Embryonic facial prominence (tissue), 1 donor: ENCODE data around the gene MAST2.
"Not testable (repeated sequence)": the region's sequence is repeated elsewhere in the genome, so short reads cannot be mapped to it uniquely, and the experiment has no call there.

Experiments
- DNase-seq: peaks from one replicate; pipeline ENCODE4 v3.0.0-alpha.2; 2016; ENCODE audit errors: extremely low spot score

MAST2 gene

DNA sequence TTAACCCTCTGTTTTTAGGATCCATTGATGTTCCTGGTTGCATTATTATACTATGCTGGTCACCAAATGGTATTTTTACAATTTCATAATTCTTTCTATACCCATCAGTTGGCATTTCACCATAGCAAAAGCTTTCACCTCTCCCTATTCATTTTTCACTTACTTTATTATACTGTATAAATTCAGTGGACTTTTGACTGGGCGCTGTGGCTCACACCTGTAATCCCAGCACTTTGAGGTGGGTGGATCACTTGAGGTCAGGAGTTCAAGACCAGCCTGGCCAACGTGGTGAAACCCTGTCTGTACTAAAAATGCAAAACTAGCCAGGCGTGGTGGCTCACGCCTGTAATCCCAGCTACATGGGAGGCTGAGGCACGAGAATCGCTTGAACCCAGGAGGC, 128.8 kb downstream of the MAST2 start:
- not testable (repeated sequence) for DNase-seq

DNA sequence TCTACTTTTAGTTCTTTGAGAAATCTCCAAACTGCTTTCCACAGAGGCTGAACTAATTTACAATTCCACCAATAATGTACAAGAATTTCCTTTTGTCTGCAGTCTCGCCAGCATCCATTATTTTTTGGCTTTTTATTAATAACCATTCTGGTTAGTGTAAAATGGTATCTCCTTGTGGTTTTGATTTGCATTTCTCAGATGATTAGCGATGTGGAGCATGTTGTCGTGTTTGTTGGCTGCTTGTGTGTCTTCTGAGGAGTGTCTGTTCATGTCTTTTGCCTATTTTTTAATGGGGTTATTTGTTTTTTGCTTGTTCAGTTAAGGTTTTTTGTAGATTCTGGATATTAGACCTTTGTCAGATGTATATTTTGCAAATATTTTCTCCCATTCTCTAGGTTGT, 131.5 kb downstream of the MAST2 start:
- DNase-seq = no peak

DNA sequence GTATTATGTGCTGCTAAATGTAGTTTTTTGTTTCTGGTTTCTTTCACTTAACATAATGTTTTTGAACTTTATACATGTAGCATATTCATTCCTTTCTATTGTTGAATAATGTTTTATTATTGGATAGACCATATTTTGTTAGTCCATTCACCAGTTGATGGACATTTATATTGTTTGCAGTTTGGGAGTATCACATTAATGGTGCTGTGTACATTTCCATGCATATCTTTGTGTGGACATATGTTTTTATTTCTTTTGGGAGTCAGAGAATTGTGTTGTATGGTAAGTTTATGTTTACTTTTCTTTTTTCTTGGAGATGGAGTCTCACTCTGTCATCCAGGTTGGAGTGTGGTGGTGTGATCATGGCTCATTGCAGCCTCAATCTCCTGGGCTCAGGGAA, 134.6 kb downstream of the MAST2 start:
- no peak for DNase-seq

DNA sequence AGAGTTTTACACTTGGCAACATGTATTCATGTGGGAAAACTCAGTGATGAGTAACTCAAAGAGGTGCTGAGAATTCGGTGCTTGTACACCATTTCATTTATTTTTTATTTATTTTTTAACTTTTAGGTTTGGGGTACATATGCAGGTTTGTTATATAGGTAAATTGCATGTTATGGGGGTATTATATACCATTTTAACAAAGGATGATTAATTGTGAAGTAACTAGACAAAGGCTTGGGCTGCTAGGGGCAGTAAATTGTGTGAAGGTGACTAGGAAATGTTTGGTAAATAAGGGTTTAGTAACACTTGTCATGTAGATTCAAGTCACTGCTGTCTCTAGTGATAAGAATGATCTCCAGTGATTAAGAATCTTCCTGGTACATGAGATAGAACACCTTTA, 139.0 kb downstream of the MAST2 start:
- DNase-seq = no peak

DNA sequence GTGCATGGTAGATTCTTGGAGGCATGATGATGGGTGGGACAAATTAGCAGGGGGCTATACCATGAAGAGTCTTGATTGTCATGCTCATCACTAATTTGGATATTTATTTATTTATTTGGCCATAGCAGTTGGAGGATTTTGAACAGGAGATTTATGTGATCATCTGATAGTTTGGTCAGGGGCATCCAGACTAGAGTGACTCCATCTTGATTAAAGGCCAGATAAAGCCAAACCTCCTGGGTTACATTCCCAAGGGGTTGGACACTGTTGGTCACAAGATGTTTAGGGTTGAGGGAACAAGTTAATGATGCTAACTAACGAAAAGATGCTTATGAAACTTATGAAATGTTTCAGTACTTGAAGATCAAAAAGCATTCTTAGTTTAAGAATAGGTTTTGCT, 139.8 kb downstream of the MAST2 start:
- DNase-seq = no peak

DNA sequence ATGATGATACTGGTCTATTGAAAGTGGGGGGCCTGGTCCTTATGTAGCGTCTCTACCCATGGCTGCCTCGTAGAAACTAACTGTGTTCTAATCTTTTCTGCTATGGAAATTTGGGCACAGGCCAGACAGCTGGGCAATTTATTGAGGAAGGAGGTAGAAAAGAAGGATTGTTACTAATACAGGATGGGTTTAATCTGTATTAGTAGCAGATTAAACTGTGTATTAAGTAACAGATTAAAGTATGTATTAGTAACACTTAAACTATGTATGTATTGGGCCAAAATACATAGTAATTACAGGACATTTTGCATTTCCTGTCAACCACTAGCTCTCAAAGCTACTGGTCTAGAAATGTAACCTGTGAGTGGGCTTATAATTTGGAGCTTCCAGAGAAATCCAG, 142.0 kb downstream of the MAST2 start:
- DNase-seq = no peak

DNA sequence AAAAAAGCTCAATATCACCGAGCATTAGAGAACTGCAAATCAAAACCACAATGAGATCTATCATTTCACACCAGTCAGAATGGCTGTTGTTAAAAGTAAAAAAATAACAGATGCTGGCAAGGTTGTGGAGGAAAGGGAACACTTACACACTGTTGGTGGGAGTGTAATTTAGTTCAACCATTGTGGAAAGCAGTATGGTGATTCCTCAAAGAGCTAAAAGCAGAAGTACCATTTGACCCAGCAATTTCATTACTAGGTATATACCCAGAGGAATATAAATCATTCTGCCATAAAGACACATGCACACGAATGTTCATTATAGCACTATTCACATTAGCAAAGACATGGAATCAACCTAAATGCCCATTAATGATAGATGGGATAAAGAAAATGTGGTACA, 146.1 kb downstream of the MAST2 start:
- DNase-seq = not testable (repeated sequence)

DNA sequence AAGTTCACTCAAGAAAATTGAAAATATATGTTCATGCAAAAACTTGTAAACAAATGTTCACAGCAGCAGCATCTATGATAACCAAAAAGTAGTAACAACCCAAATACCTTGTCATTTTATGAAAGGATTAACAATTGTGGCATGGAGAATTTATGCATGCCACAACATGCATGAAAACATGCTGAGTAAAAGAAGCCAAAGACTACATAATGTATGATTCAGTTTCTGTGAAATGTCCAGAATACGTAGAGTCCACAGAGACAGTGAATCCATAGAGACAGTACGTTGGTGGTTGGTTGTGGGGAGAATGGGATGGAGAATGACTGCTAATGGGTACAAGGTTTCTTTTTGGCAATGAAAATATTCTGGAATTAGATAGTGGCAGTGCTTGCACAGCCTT, 148.7 kb downstream of the MAST2 start:
- no peak for DNase-seq

DNA sequence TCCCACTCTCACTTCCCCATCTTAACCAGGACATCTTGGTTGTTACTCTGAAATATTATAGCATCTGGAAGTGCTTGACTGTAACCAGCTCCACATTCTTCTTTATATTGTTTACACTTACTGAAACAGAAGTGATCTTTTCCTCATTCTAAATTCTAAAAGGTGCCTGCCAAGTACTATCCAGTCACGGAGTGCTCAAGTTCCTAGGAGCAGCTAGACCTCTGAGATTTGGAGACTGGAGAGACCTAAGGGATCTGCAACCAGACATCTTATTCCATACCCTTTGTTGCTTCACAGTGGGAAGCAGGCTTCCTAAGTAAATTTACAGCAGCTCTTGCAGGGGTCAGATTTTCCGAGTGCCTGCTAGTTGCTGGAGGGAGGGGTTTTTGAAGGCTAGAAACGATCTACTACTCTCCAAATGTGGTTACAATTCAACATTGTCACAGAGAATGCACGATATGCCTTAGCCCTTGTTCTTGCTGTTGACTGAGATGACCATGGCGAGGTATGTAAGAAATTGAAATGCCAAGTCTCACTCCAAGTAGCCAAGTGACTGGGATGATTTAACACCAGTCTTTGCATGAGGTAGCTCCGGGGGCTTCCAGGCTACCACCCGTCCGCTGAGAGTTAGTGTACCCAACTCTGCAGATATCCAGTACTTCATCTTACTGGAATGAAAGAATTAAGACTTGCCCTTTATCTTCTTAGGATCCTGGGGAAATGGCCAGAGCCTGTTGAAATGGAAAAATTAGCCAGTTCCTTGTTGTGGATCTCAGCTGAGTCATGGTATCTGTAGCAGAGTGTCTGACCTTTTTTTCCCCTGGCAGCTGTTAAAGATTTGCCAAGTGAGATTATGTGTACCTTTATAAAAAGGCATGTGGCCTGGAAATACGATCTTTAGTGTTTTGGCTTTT, 150.8 kb downstream of the MAST2 start:
- DNase-seq = no peak

DNA sequence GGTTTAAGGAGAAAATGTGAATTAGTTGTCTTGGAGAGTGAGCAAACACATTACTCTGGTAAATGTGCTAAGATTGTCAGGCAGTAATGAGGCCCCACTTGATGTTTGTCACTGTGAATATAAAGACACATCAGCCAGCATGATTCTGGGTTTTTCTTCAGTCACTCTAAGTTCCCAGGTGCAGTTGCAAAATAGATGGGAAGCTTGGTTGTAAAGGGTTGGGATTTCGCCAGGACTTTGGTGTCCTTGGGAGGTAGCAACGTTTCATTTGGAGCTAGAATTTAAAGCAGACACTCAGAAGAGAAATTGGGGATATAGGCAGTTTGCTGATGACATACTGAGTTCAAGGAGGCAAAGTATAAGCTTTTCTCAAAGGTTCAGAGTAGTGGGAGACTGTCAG, 154.3 kb downstream of the MAST2 start:
- DNase-seq = no peak

DNA sequence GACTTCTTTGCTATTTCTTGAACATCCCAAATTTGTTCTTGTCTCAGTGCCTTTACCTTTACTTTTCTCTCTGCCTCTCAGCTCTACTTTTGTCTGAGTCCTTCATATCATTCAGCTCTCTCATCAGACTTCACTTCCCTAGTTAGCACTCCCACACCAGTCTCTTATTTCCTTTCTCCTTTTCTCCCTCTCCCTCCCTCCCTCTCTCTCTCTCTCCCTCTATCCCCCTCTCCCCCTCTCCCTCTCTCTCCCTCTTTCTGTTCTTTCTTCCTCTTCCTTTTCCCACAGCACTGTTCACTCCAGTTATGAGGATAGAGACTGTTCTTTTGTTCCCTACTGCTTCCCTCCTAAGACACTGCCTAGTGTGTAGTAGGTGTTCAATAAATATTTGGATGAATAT, 154.9 kb downstream of the MAST2 start:
- no peak for DNase-seq

DNA sequence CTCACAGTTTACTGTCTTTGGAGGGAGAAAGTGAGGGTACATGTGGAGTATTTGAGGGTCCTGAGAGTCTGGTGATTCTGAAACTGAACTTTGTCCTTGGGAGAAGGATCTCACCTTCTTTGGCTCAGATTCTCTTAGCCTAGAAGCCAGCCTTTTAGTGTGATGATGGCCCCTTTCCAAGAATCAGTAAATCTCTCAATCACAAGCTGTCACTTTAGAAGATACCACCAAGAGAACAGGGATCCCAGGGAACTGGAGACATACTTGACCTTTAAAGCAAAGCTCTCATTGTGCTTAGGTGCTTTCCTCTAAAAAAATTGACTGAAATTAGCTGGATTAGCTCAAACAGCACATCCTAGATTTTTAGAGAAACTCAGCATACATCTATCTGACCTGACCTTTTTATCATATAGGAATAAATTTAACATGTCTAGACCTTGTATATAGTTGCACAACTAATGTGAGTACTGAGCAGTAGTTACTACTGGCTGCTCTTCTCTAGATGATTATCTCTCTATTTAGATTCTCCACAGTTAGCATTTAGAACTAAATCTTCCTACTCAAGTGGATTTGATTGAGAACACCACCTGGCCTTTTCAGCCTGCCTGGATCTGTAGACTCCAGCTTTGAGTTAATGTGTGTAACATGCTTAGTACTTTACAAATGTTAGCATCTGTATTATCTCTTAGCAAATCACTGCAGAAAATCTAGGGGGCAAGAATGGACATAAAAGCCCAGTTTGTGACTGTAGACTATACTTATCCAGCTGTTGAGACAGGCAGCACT, 157.7 kb downstream of the MAST2 start:
- DNase-seq = no peak

DNA sequence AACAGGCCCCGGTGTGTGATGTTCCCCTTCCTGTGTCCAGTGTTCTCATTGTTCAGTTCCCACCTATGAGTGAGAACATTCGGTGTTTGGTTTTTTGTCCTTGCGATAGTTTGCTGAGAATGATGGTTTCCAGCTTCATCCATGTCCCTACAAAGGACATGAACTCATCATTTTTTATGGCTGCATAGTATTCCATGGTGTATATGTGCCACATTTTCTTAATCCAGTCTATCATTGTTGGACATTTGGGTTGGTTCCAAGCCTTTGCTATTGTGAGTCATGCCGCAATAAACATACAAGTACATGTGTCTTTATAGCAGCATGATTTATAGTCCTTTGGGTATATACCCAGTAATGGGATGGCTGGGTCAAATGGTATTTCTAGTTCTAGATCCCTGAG, 158.5 kb downstream of the MAST2 start:
- not testable (repeated sequence) for DNase-seq

DNA sequence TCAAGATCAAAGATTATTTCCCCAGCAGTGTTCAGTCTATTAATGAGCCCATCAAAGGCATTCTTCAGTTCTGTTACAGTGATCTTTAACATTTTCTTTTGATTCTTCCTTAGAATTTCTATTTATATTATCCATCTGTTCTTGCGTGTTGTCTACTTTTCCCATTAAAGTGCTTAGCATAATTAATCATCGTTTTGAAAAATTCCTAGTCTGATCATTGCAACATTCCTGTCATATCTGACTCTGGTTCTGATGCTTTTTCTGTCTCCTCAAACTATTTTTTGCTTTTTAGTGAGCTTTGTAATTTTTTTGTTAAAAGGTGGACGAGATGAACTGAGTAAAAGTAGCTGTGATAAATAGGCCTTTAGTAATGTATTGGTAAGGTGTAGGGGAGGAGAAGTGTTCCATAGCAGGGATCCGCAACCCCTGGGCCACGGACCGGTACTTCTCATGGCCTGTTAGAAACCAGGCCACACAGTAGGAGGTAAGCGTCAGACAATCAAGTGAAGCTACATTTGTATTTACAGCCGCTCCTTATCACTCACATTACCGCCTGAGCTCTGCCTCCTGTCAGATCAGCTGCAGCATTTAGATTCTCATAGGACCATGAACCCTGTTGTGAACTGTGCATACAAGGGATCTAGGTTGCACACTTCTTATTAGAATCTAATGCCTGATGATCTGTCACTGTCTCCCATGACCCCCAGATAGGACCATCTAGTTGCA, 165.7 kb downstream of the MAST2 start:
- no peak for DNase-seq

DNA sequence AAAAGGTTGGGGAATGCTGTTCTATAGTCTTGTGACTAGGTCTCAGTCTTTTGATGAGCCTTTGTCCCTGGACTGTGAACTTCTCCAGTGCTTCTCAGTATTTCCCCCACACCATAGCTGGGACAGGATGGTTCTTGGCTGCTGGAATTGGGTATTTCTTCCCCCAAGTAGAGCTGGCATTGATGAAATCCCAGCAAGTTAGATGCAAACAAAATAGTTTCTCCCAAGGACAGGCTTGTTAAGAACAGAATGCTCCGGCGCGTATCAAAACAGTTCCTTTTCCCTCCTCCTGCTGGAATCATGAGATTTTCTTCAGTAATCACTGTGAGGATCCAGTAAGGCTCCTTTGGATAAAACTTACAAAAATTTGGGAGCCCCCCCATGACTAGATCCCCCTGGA, 166.5 kb downstream of the MAST2 start:
- no peak for DNase-seq

DNA sequence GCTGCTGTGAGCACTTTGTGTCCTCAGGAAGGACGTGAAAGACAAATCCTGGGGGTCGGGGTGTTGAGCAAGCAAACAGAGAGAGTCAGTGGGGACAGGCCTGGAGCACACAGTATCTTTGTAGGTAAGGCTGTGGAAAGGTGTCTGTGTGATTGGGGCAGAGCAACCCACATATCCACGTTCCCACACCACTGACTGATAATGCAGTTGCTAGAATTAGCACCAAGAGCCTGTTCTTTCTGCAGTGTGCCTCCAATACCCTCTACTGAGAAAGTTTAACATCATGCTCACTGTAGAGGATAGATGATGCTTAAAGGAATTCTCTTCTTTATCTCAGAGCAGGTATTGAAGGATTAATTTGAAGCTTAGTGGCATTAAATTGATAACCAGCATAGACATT, 167.9 kb downstream of the MAST2 start:
- no peak for DNase-seq

DNA sequence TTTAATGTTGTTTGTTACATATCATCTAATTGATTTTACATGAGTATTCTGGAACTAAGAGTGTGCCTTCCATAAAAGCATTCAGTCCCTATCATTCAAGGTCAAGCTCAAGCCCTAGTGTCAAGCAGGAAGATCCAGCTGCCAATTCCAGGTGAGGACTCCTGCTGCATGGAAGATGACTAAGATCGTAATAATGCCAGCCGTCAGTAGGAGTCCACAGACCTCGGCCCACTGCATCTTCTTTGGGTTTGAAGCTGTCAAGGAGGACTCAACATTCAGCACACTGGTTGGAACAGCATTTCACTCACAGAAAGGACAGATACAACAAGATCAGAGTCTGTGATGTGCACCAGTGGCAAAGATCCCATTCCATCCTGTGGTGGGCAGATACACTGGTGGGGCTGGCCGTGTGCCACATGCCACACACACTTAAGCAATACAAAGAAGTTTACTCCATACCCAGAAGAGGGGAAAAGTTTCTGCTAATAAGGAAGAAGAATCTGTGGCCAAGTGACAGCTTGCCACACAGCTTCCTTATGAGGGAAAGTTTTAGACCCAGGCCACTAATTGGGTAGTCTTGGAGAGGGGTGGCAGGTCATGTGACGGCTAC, 168.6 kb downstream of the MAST2 start:
- DNase-seq = no peak

DNA sequence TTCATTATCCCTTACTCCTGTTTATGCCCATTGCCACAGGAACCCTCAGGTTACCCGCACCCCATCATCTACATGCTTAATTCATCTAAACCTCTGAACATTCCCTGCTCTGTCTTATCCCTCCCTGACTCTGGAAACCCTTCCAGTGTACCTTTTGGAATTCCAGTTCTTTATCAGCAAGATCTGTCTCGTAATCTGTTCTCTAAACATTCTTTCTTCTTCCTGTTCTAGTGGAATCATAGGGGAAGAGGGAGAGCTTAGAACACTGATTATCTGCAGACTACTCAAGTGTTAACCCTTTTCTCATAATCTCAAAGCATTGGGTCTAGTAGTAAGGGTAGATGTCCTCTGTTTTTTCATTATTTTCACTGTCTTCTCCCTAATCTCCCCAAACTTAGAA, 169.2 kb downstream of the MAST2 start:
- DNase-seq = no peak

DNA sequence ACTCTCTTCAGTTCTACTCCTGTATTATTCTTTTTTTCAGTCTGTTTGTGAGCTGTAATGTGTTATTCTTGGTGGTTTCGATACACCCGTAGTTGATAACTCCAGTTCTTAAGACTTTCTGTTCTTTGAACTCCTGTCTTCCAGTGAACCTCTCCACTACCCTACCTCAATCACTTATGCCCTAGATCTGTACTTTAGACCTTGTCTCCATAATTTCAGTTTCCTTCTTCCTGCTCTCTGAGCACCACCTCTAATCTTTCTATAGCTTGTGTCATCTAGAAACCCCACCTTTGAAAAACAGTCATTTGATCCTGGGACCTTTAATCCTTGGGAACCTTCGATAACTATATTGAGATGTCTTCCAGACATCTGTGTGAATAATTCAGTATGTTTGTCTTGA, 169.7 kb downstream of the MAST2 start:
- DNase-seq = no peak

DNA sequence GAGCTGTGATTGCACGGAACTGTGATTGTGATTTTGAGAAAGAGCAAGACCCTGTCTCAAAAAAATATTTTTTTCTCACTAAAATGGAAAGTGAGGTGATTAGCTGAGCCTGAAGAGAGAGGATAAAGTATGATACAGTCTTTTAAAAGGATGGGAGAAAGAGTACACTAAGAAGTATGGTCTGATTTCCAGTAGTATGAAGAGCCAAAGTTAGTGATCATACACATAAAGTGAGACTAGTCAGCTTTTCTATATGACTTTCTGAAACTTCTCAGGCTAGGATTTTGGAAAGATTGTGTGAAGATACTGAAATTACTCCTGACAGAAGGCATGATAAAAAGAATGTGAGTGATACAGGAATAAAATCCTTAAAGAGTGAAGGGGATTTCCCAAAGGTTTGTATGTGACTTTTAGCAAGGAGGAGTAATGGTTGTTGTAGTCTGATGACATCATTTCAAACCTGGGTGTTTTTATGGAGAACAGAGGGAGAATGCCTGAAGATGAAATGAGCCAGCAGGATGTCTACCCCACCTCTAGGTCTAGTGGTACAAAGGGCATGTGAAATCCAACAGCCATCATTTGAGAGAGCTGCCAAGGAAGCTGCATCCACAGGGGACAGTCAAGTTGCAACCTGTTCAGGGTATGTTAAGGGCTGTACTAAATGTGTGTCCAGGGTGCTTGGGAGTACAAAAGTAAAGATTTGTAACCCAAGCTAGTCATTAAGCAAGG, 171.3 kb downstream of the MAST2 start:
- no peak for DNase-seq

DNA sequence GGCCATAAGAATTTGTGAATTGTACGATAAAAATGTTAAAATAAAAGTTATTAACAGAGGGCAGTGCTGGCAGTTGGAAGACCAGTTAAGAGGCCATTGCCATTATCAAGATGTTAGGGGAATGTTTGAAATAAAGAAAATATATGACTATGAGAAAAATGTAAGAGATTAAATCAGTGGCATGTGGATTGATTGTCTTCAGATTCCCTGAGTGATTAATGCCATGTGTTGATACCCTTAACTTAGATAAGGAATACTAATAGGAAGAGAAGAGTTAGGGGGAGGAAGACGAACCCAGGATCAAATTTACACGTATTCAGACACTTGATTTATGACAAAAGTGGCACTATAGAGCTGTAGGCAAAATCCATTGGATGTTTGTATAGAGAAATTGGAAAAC, 173.2 kb downstream of the MAST2 start:
- DNase-seq = no peak
